RCC 7860 (cell line): Measurements from ENCODE around the gene TMED4.
"Not testable (repeated sequence)": the region's sequence is repeated elsewhere in the genome, so short reads cannot be mapped to it uniquely, and the experiment has no call there.

ENCODE experiments used
- DNase-seq: peaks from one replicate; pipeline ENCODE4 v3.0.0-alpha.2; 2015; ENCODE audit warnings: low spot score
- FAIRE-seq: peaks from 2 replicates; lab custom pipeline; 2012; peaks lifted over from hg19 to GRCh38; lab: Jason Lieb, UNC

TMED4 gene

DNA sequence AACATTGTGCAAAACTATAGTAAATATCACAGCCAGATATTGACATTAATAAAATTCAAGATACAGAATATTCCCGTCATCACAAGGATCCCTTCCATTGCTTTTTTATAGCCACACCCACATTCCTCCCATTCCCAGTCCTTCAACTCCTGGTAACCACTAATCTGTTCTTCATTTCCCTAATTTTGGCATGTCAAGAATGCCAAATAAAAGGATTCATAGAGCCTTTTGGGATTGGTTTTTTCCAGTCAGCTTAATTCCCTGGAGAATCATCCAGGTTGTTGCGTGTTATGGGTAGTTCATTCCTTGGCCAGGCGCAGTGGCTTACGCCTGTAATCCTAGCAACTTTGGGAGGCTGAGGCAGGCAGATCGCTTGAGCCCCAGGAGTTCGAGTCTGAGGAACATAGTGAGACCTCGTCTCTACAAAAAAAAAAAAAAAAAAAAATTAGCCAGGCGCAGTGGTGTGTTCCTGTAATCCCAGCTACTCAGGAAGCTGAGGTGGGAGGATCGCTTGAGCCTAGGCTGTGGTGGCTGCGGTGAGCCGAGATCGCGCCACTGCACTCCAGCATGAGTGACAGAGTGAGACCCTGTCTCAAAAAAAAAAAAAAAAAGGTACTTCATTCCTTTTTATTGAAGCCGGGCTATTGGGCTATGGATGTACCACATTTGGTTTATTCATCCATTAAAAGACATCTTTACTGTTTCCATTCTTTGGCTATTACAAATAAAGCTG, 27.1 kb upstream of the TMED4 start:
- FAIRE-seq = no peak
- no peak for DNase-seq

DNA sequence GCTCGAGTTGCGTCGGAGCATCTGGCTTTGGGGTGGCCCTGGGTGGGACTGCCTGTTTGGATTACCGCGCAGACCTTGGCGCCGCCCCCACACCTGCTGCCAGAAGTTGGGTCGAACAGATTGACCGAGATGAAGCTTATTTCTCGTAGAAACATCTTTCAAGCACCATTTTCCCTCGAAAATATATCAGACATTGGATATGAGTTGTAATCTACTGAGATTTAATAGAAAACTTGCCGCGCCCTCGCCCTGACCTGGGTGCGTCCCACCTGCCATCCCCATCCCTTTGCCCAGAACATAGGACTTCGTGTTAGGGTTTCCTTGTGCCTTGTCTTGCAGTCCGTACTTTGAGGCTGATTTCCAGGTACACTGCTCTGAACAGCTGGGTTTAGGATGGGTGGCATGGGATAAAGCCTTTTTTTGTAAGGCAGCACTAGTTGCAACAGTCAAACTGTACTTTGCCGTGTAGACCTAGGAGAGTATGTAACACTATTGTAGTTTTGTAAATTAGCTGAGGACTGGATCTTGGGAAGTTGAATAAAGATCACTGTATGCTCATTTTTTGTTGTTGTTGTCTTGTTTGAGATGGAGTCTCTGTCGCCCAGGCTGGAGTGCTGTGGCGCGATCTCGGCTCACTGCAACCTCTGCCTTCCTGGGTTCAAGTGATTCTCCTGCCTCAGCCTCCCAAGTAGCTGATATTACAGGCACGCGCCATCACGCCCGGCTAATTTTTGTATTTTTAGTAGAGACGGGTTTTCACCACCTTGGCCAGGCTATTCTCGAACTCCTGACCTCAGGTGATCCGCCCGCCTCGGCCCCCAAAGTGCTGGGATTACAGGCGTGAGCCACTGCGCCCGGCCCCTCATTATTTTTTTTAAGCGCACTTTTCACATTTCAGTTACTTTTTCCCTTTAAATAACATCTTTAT, 25.4 kb upstream of the TMED4 start:
- FAIRE-seq (no peak), DNase-seq (no peak)

DNA sequence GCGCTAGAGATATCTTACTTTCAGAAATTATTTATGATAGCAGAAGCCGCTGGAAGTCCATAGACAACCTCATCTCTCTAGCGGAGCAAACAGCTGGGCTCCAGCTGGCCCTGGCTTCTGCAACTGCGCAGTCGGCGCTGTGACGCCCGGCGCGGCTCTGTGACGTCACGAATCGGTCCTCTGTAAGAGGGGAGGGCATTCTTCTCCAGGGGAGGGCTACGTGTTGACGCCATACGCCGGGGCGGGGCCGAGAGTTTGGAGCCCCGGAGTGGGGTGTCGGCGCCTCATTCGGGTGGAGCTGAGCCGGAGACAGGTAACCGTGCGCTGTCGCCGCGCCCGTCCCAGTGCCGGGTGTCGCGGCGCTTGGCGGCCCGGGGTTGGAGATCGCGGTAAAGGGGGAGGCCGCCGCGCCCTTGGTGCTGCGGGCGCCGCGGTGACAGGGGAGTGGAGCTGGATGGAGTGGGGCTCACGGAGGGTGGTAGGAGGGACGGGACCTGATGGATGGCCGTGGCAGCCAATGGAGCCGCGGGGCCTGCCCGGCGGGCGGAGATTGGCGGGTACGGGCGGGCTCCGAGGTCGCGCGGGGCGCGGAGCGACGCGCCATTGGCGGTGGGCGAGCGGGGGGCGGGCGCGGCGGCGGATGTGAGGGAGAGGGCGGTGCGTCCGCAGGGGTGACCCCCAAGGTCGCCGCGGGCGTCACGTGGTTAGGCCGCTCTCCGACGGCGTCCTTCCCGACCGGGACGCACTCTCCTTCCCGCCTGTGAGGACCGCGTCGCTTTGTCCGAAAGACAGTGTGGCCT, 24.5 kb upstream of the TMED4 start, which contains the start of gene OGDH:
OGDH (plus strand) TSS at position 287 of the 800 bp plus-strand sequence. CDS start 17,717 bp downstream, outside the sequence.
- FAIRE-seq (peak; percentile 76), DNase-seq (peak; percentile 94)

DNA sequence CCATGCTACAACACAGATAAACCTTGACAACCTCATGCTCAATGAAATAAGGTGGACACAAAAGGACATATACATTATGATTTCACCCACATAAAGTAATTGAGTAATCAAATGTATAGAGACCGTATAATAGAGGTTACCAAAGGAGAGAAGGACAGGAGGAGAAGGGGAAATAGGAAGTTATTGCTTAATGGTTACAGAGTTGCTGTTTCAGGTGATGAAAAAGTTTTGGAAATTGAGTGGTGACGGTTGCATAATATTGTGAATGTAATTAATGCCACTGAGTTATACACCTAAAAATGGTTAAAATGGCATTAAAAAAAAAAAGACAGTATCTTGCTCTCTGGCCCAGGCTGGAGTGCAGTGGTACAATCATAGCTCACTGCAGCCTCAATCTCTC, 22.9 kb upstream of the TMED4 start:
- no peak for FAIRE-seq

DNA sequence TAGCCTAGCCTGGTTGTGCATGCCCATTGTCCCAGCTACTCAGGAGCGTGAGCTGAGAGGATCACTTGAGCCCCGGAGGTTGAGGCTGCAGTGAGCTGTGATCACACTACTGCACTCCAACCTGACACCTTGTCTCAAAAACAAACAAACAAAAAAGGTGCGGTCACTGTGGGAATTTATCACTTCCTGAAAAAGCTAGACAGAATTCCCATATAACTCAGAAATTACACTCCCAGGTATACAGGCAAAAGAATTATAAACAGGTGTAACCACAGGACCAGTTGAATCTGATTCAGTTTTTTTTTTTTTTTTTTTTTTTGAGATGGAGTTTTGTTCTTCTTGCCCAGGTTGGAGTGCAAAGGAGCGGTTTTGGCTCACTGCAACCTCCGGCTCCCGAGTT, 21.2 kb upstream of the TMED4 start:
- FAIRE-seq (no peak), DNase-seq (no peak)

More for the DNA sequence above, 22.9 kb upstream of the TMED4 start:
- DNase-seq = no peak

DNA sequence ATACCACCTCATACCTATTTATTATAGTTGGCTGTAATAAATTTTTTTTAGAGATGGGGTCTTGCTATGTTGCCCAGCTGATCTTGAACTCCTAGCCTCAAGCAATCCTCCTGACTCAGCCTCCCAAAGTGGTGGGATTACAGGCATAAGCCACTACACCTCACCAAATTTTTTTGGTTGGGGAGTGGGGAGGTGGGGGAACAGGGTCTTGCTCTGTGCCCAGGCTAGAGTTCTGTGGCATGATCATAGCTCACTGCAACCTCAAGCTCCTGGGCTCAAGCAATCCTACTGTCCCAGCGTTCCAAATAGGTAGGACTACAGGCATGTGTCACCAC, 20.5 kb upstream of the TMED4 start:
- DNase-seq = no peak
- FAIRE-seq = no peak

DNA sequence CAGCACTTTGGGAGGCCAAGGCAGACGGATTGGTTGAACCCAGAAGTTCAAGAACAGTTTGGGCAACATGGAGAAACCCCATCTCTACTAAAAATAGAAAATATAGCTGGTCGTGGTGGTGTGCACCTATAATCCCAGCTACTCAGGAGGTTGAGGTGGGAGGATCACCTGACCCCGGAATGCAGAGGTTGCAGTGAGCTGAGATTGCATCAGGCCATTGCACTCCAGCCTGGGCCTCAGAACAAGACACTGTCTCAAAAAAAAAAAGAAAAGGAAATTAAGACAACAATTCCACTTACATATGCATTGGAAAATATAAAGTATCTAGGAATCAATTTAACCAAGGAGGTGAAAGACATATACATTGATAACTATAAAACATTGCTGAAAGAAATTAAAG, 17.2 kb upstream of the TMED4 start:
- DNase-seq = no peak

DNA sequence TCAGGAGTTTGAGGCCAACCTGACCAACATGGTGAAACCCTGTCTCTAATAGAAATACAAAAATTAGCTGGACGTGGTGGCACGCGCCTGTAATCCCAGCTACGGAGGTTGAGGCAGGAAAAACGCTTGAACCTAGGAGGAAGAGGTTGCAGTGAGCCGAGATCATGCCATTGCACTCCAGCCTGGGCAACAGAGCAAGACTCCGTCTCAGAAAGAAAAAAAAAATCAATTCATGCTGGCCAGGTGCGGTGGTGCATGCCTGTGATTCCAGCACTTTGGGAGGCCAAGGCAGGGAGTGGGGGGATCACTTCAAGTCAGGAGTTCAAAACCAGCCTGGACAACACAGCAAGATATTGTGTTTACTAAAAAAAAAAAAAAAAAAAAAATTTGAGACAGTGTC, 15.2 kb upstream of the TMED4 start:
- DNase-seq, FAIRE-seq: not testable (repeated sequence)

More for the DNA sequence above, 17.2 kb upstream of the TMED4 start:
- FAIRE-seq = no peak

DNA sequence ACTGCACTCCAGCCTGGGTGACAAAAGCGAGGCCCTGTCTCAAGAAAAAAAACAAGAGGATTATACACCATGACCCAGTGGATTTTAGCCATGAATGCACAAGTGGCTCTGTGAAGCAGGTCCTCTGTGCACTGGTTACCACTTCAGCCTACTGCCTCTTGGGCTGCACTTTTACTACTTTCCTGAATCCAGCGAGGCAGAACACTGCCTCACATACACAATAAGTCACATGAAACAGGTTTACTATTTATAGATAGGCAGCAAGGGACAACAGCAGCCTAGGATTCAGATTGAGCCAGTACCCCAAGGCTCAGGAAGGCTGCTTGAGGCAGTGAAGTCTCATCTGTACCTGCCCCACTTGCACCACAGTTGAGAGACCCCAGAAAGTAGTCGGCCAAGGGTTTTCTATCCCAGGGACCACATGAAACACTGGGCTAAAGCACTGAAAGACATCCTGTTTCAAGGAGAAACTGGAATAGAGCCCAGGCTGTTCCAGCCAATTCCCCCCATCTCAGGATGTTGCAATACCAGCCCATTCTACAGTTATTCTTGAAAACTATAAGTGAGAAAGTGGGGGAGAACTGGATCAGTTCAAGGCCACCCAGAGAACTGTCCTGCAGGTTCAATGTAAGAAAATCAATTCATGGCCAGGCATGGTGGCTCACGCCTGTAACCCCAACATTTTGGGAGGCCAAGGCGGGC, 14.1 kb upstream of the TMED4 start:
- no peak for FAIRE-seq

DNA sequence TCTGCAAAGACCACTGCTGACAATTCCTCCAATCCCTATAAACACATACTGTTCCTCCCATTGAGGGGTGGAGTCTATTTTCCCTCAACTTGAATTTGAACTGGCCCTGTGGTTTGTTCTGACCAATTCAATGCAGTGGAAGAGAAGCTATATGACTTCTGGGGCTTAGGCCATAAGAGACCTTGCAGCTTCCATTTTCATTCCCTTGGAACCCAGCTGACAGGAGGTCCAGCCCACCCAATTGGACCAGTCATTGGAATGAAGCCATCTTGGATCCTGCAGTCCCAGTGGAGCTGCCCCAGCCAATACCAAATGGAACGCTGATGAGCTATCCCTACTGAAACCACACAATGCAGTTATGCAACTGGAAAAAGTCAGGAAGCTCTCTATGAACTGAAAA, 8.9 kb upstream of the TMED4 start:
- DNase-seq (no peak), FAIRE-seq (no peak)

More for the DNA sequence above, 14.1 kb upstream of the TMED4 start:
- DNase-seq = no peak

DNA sequence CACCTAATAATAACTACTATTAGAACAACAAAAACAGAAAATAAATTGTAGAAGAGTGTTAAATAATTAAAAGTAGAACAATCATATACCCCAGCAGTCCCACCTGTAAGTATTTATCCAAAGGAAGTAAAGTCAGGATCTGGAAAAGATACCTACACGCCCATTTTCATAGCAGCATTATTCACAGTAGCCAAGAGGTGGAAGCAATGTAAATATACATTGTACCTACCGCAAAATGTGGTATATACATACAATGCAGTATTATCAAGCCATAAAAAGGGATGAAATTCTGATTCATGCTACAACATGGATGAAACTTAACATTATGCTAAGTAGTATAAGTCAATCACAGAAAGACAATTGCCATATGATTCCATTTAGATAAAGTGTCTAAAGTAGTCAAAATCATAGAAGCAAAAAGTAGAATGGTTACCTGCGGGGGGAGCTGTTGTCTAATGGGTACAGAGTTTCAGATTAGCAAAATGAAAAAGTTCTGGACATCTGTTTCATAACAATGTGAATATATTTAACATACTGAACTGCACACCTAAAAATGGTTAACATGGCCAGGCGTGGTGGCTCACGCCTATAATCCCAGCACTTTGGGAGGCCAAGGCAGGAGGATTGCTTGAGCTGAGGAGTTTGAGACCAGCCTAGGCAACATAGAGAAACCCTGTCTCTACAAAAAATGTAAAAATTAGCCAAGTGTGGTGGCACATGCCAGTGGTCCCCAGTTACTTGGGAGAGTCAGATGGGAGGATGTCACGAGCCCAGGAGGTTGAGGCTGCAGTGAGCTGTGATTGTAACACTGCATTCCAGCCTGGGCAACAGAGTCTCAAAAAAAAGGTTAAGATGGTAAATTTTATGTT, 6.0 kb upstream of the TMED4 start:
- FAIRE-seq (peak; percentile 81), DNase-seq (peak; percentile 56)

DNA sequence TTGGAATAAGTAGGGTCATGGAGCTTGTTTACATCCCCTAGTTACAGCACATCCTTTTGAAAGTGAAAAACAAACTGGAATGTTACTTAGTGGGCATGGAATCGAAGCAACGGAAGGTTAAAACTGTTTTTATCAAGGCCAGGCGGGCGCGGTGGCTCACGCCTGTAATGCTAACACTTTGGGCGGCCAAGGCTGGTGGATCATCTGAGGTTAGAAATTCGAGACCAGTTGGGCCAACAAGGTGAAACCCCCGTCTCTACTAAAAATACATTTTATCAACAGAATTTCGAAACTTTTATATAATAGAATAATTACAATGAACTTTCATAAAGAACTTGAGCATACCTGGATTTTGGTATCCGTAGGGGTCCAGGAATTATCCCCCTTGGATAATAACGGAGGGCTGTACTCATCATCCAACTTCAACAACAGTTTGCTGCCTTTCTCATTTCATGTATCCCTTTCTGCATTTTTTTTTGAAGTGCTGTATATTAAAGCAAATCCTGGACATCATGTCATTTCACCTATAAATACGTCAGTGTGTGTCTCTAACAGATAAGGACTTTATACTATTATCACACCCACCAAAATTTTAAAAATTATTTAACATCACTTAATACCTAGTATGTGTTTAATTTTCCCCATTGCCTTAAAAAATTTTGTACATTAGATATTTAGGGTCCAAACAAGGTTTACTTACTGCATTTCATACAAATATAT, 1.3 kb upstream of the TMED4 start:
- DNase-seq (no peak), FAIRE-seq (no peak)

DNA sequence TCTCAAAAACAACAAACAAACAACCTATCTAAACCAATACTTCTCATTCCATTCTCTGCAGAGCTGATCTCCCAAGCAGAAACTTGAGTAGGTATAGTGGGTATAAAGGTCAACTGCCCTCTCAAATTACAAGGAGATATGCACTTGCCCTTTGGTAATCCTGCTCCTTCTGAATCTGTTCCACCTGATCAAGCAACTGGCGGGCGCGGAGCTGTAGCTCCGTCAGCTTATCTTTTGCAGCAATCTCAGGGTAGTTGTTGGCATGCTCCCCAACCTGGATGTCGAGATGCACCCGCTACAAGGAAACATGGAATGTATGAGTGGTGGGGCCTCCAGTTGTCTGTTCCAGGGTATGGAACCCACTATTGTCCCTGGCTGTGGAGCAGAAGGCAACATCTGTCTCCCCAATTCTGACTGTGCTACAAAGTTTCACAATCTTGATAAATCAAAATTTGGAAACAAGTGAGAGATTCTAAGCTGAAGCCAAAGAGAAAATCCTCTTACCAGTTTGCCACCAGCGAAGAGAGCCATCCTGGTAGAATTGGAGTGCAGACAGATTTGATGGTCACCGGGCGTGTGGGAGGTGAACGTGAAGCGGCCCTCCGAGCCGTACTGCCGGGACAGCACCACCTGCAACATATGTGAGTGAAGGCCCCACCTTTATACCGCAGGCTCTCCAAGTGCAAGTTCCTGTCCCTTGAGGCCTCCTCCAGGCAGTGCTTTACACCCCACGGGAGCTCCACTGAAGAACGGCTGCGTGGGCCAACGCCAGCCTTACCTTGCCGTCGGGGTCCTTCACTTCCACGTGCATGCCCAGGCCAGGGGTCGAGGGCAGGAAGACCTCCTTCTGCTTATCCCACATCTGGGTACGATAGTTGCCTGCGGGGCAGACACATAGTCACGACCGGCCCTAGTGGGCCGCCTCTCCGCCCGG, 819 bp downstream of the TMED4 start:
- no peak for FAIRE-seq
- no peak for DNase-seq

DNA sequence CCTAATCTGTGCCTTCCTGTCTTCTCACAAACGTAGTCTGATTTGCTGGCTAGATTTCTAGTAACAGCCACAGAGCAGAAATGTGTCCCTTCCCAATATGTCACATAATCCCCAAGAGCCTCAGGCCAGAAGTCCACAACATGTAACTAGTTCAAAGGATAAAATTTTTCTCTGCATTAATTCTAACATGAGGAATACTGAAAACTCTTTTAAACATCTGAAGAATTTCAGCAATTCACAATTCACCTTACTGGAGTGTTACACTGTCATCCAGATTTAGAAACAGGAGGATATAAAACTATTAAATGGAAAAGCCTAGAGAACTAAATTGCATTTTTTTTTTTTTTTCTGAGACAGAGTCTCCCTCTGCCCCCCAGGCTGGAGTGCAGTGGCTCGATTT, 5.8 kb downstream of the TMED4 start:
- DNase-seq (no peak), FAIRE-seq (no peak)

DNA sequence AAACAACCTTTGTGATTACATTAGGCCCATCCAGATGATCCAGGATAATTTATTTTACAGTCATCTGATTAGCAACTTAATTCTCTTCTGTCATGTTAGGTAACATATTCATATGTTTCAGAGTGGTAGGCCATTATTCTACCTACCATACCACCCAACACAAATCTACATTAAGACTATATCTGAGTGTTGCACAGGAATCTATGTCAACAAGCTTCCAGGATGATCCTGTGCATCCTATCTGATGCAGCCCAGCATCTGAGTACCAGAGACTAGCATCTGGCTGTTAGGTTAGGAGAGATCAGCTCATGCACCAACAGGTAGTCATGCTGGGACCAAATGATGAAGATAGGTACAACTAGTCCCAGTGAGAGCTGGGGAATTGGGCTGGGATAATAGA, 7.0 kb downstream of the TMED4 start:
- DNase-seq = no peak
- FAIRE-seq = no peak

DNA sequence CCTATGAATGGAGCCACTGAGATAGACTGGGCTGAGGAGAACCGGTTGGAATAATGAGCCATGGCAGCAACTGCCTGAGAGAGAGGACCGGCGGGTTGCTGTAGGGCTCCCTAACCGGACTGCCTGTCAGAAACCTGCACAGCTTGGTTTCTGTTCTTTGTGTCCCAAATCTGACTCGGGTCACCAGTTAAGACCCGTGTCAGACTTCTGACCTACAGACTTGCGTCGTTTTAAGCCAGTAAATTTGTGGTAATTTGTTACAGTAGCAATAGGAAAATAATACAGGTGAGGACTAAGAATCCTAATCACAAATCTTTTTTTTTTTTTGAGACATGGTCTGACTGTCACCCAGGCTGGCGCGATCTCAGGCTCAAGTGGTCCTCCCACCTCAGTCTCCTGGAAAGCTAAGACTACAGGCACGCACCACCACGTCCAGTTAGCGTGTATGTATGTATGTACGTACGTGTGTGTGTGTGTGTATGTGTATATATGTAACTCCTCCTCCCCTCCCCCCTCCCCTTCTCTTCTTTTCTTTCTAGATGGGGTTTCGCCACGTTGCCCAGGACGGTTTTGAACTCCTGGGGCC, 7.7 kb downstream of the TMED4 start:
- FAIRE-seq (no peak), DNase-seq (no peak)

DNA sequence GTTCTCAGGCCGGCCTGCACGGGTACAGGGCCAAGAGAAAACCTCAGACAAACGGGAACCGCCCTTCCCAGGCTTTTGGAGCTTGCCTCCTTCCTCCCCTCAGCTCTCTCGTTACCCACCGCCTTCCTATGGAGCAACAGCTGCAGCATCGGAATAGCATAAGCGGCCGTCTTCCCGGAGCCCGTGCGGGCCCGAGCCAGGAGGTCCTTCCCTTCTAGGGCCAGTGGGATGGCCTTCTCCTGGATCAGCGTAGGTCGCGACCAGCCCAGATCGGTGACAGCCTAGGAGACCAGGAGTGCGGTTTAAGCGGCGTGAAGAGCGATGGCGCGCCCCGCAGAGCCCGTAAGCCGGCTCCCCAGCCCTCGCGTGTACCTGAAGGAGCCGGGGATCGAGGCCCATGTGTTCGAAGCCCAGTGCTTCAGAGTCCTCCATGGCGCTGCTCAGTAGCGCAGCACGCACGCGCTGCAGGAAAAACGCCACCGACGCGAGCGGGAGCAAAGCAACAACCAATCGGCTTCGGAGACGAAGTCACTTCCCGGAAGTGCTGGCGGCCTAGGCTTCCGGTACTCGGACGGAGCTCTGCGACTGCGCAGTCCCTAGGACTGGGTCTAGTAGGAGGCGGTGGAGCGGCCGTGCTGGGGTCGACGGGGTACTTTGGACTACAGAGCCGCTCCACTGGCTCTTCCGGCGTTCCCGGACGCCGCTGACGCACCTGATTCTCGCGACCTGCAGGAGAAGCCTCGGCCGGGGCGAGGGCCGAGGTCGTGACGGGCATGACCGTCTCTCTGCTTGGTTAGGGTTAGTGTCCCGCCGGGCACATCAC, 8.4 kb downstream of the TMED4 start, which contains the start of gene DDX56:
DDX56 (minus strand) TSS at position 445 of the 823 bp plus-strand sequence; CDS start at position 432, 13 bp downstream.
- peak; percentile 93 for DNase-seq
- peak; percentile 62 for FAIRE-seq
